ENCODE data around the gene OBSCN. TPM values are rescaled to one million over a fixed set of nuclear protein-coding genes. Genes with fewer than 3 reads are reported as not detected.

Gene OBSCN
- total and polyA plus RNA-seq, 7 experiments from 2014 or later = 1.3 to 132 (median 76.4) TPM

DNA sequence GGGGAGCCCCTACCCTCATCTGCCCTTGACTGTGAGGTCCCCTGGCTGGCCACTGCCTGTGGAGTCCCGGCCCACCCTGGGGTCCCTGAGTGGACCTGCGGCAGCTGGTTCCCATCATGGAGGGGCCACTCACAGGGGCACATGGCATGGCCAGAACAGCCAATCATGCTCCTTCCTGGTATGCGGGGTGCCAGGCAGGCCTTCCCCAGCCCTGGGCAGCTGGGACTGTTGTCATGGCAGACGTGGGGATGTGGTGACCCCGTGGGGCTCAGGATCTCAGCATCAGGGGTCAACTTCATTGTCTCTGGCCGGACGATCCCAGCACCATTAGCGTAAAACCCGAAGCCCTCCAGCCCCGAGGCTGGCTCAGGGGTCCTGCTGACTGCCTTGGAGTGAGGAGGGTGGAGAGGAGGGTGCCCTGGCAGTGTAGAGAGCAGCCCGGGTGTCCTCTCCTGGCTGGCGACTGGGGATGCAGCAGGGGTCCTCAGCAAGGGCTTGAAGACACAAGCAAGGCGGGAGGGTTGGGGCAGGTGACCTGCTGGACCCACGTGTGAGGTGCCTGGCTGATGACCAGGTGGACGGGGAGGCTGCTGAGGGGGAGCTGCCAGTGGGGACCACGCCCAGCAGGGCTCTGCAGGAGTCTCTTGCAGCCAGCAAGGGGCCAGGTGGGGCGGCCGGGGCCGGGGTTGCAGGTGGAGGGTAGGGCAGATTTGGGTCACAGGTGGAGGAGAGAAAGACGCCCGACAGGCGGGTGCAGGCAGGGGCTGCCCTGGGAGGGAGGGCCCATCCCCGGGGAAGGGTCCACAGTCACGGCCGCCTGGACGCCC, 153.7 kb downstream of the OBSCN start:
- H3K4me3 Mint-ChIP-seq = no peak overlapping the region
- no peaks in the 10 kb centered on the region for H3K9me3 Mint-ChIP-seq
- ATAC-seq = no peak
- DNase-seq = no peak
- ChIA-PET POLR2A (no interaction called here), CTCF (no interaction called here)
- Histone ChIP-seq H3K4me1 (ENCODE audit: control insufficient read depth in 2 of 2, insufficient read depth in 2 of 2, low read length in 2 of 2) (no peaks in the 10 kb centered on the region), H3K4me3 (ENCODE audit: low read length) (no peak overlapping the region), H3K36me3 (ENCODE audit: control insufficient read depth in 2 of 3, insufficient read depth in 3 of 3, low read length in 3 of 3) (peaks cover 0 to 7% (median 0%) of the 10 kb centered on the region in 3 experiments), H3K9me3 (ENCODE audit: control insufficient read depth in 2 of 3, low read length in 3 of 3) (no peaks in the 10 kb centered on the region), H3K27me3 (ENCODE audit: control insufficient read depth in 2 of 2, insufficient read depth in 2 of 2, low read length in 2 of 2) (no peaks in the 10 kb centered on the region), H3K27ac (ENCODE audit: low read depth, low read length) (no peak overlapping the region)
- H3K27me3 Mint-ChIP-seq = no peaks in the 10 kb centered on the region
- no peak overlapping the region for H3K27ac Mint-ChIP-seq
- peaks cover 0 to 1% (median 0%) of the 10 kb centered on the region in 7 donors for H3K4me1 Mint-ChIP-seq
- no peaks in the 10 kb centered on the region for H3K36me3 Mint-ChIP-seq
- intact Hi-C loops (cut with micrococcal nuclease) = no loop called here

DNA sequence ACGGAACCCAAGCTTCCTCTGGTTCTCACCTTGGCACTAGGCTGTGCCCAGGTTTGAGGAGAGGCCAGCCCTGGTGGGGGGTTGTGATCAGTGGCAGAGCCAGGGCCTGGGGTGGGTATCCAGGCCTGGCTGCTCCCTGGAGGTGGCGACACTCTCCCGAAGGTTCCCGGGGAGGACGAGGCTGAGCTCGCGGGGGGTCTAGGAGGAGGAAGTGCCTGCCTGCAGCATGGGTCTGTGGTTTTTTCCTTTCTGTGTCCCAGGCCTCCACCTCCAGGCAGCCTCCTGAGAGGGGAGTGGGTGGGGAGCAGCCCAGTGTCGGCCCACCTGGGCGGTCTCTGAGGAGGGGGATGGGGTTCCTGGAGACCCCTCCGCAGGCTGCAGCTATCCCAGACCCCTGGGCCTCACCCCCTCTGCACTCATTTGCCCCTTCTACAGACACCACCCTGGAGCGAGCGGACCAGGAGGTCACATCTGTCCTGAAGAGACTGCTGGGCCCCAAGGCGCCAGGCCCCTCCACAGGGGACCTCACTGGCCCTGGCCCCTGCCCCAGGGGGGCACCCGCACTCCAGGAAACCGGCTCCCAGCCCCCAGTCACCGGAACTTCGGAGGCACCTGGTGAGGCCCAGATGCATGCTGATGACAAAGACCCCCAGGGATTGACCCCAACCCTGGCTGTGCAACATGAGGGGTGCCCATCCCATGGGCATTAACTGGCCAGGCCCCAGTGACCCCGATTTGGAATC, 154.5 kb downstream of the OBSCN start:
- no peaks in the 10 kb centered on the region for H3K36me3 Mint-ChIP-seq
- H3K4me3 ChIP-seq (ENCODE audit: low read length) = no peak overlapping the region
- no peak overlapping the region for H3K27ac ChIP-seq (ENCODE audit: low read depth, low read length)
- peaks cover 0 to 1% (median 0%) of the 10 kb centered on the region in 7 donors for H3K4me1 Mint-ChIP-seq
- no peak overlapping the region for H3K27ac Mint-ChIP-seq
- H3K27me3 ChIP-seq (ENCODE audit: control insufficient read depth in 2 of 2, insufficient read depth in 2 of 2, low read length in 2 of 2) = no peaks in the 10 kb centered on the region
- no peaks in the 10 kb centered on the region for H3K27me3 Mint-ChIP-seq
- H3K9me3 ChIP-seq (ENCODE audit: control insufficient read depth in 2 of 3, low read length in 3 of 3) = no peaks in the 10 kb centered on the region
- POLR2A ChIA-PET = no interaction called here
- intact Hi-C loops (cut with micrococcal nuclease) = no loop called here
- H3K4me3 Mint-ChIP-seq = no peak overlapping the region
- no peaks in the 10 kb centered on the region for H3K9me3 Mint-ChIP-seq
- peaks cover 0 to 7% (median 0%) of the 10 kb centered on the region in 3 experiments for H3K36me3 ChIP-seq (ENCODE audit: control insufficient read depth in 2 of 3, insufficient read depth in 3 of 3, low read length in 3 of 3)
- CTCF ChIA-PET = no interaction called here
- no peaks in the 10 kb centered on the region for H3K4me1 ChIP-seq (ENCODE audit: control insufficient read depth in 2 of 2, insufficient read depth in 2 of 2, low read length in 2 of 2)
- ATAC-seq (no peak), DNase-seq (no peak)

DNA sequence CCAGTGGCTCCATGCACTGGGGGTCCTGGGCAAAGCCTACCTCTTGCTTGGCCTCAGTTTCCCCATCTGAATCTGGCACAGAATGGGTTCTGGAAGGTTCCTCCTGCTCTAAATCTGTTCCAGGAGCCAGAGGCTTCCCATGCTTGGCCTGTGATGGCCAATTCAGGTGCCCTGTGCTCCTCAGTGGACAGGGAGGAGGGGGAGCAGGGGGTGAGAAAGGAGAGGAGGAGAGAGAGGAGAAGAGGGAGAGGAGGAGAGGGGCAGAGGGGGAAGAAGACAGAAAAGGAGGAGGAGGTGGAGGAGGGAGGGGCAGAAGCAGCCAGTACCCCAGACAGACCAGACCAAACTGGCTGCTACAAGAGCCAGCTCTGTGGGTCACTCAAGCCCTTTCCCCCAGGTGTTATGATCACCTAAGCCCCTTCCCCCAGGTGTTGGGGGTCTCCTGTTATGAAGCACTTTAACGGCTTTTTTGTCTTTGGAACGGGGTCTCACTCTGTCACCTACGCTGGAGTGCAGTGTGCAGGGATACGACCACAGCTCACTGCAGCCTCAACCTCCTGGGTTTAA, 155.1 kb downstream of the OBSCN start:
- Mint-ChIP-seq H3K27me3 (no peaks in the 10 kb centered on the region), H3K36me3 (no peaks in the 10 kb centered on the region), H3K9me3 (no peaks in the 10 kb centered on the region), H3K27ac (no peak overlapping the region), H3K4me3 (no peak overlapping the region), H3K4me1 (peaks cover 0 to 1% (median 0%) of the 10 kb centered on the region in 7 donors)
- Histone ChIP-seq H3K27me3 (ENCODE audit: control insufficient read depth in 2 of 2, insufficient read depth in 2 of 2, low read length in 2 of 2) (no peaks in the 10 kb centered on the region), H3K4me3 (ENCODE audit: low read length) (no peak overlapping the region), H3K4me1 (ENCODE audit: control insufficient read depth in 2 of 2, insufficient read depth in 2 of 2, low read length in 2 of 2) (no peaks in the 10 kb centered on the region), H3K9me3 (ENCODE audit: control insufficient read depth in 2 of 3, low read length in 3 of 3) (no peaks in the 10 kb centered on the region), H3K27ac (ENCODE audit: low read depth, low read length) (no peak overlapping the region), H3K36me3 (ENCODE audit: control insufficient read depth in 2 of 3, insufficient read depth in 3 of 3, low read length in 3 of 3) (peaks cover 0 to 7% (median 0%) of the 10 kb centered on the region in 3 experiments)
- no peak for DNase-seq
- CTCF ChIA-PET = no interaction called here
- POLR2A ChIA-PET = no interaction called here
- ATAC-seq = no peak
- intact Hi-C loops (cut with micrococcal nuclease) = no loop called here

DNA sequence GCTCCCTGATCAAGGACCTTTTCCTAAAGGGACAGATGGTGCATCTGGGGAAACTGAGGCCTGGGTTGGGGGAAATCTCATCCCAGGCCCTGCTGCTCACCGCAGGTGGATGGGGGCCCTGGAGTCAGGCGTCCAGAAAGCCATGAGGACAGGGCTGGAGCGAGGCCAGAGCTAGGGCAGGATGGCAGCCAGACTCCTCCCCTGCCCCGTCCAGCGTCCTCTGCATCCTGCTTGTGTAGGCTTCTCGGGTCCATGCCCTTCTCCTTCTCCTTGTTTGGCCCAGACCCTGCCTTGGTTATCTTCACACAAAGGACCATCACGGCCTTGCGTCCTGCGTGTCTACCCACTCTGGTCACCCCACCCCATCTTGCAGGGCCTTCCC, 155.8 kb downstream of the OBSCN start:
- no peak for ATAC-seq
- Mint-ChIP-seq H3K36me3 (no peaks in the 10 kb centered on the region), H3K27me3 (no peaks in the 10 kb centered on the region), H3K4me1 (peaks cover 0 to 2% (median 0%) of the 10 kb centered on the region in 7 donors), H3K4me3 (no peak overlapping the region), H3K9me3 (no peaks in the 10 kb centered on the region), H3K27ac (no peak overlapping the region)
- no peak for DNase-seq
- Histone ChIP-seq H3K27me3 (ENCODE audit: control insufficient read depth in 2 of 2, insufficient read depth in 2 of 2, low read length in 2 of 2) (no peaks in the 10 kb centered on the region), H3K27ac (ENCODE audit: low read depth, low read length) (no peak overlapping the region), H3K4me3 (ENCODE audit: low read length) (no peak overlapping the region), H3K9me3 (ENCODE audit: control insufficient read depth in 2 of 3, low read length in 3 of 3) (no peaks in the 10 kb centered on the region), H3K36me3 (ENCODE audit: control insufficient read depth in 2 of 3, insufficient read depth in 3 of 3, low read length in 3 of 3) (peaks cover 0 to 7% (median 0%) of the 10 kb centered on the region in 3 experiments), H3K4me1 (ENCODE audit: control insufficient read depth in 2 of 2, insufficient read depth in 2 of 2, low read length in 2 of 2) (no peaks in the 10 kb centered on the region)
- intact Hi-C loops (cut with micrococcal nuclease) = no loop called here
- ChIA-PET POLR2A (no interaction called here), CTCF (no interaction called here)

DNA sequence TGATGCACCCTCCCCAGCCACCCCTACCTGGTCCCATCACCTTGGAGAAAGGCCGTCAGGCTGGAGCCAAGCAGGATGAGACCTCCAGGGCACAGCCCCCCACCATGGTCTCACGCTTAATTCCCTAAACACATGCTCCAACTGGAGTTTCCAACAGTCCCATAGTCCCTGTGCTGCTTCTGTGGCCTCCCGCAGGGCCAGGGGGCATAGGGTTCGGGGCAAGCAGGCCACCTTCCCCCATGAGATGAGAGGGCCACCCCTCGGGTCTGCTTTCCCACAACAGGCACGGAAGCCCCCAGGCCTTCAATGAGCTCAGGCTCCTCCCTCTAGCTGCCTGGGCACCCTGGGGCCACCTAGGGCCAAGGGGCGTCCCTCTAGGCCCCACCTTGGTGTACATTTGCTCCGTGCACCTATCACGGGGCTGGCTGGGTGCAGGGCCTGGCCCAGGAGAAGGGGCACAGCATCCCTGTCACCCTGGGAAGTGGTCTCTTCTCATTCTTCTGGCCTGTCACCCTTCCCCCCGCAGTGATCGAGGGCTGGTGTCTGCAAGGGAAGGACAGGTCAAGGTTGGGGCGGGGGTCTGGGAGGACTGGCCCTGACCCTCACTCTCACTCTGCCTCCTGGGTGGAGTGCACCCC, 156.3 kb downstream of the OBSCN start:
- POLR2A ChIA-PET = no interaction called here
- CTCF ChIA-PET = no interaction called here
- Histone ChIP-seq H3K27ac (ENCODE audit: low read depth, low read length) (no peak overlapping the region), H3K4me1 (ENCODE audit: control insufficient read depth in 2 of 2, insufficient read depth in 2 of 2, low read length in 2 of 2) (no peaks in the 10 kb centered on the region), H3K4me3 (ENCODE audit: low read length) (no peak overlapping the region), H3K9me3 (ENCODE audit: control insufficient read depth in 2 of 3, low read length in 3 of 3) (no peaks in the 10 kb centered on the region), H3K27me3 (ENCODE audit: control insufficient read depth in 2 of 2, insufficient read depth in 2 of 2, low read length in 2 of 2) (no peaks in the 10 kb centered on the region), H3K36me3 (ENCODE audit: control insufficient read depth in 2 of 3, insufficient read depth in 3 of 3, low read length in 3 of 3) (peaks cover 0 to 7% (median 0%) of the 10 kb centered on the region in 3 experiments)
- H3K9me3 Mint-ChIP-seq = no peaks in the 10 kb centered on the region
- H3K27me3 Mint-ChIP-seq = no peaks in the 10 kb centered on the region
- no peak overlapping the region for H3K27ac Mint-ChIP-seq
- no peak overlapping the region for H3K4me3 Mint-ChIP-seq
- no peak for DNase-seq
- no peak for ATAC-seq
- no peaks in the 10 kb centered on the region for H3K36me3 Mint-ChIP-seq
- intact Hi-C loops (cut with micrococcal nuclease) = no loop called here
- peaks cover 0 to 2% (median 0%) of the 10 kb centered on the region in 7 donors for H3K4me1 Mint-ChIP-seq

DNA sequence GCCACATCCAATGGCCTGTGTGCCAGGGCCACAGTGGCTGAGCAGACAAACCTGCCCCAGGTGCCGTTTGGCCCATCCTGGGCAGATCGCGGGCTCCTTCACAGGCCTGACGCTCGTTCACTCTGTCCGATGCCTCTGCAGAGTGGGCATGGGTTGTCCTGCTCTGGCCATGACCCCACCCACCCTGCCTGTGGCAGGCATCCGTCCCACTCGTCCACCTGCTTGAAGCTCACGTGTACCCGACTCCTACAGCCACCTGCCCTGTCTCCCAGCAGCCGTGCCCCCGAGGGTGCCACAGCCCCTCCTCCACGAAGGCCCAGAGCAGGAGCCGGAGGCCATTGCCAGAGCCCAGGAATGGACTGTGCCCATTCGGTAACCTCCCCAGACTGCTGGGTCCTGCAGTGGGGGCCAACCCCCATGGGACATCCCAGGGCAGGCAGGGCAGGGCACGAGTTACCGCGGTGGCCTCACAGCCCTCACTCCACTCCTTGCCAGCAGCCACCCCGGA, 156.9 kb downstream of the OBSCN start:
- DNase-seq (no peak), ATAC-seq (no peak)
- H3K9me3 Mint-ChIP-seq = no peaks in the 10 kb centered on the region
- H3K4me3 Mint-ChIP-seq = no peak overlapping the region
- H3K27me3 Mint-ChIP-seq = no peaks in the 10 kb centered on the region
- ChIA-PET POLR2A (no interaction called here), CTCF (no interaction called here)
- Histone ChIP-seq H3K4me1 (ENCODE audit: control insufficient read depth in 2 of 2, insufficient read depth in 2 of 2, low read length in 2 of 2) (no peaks in the 10 kb centered on the region), H3K4me3 (ENCODE audit: low read length) (no peak overlapping the region), H3K9me3 (ENCODE audit: control insufficient read depth in 2 of 3, low read length in 3 of 3) (no peaks in the 10 kb centered on the region), H3K27me3 (ENCODE audit: control insufficient read depth in 2 of 2, insufficient read depth in 2 of 2, low read length in 2 of 2) (no peaks in the 10 kb centered on the region), H3K36me3 (ENCODE audit: control insufficient read depth in 2 of 3, insufficient read depth in 3 of 3, low read length in 3 of 3) (peaks cover 0 to 7% (median 0%) of the 10 kb centered on the region in 3 experiments), H3K27ac (ENCODE audit: low read depth, low read length) (no peak overlapping the region)
- intact Hi-C loops (cut with micrococcal nuclease) = no loop called here
- H3K4me1 Mint-ChIP-seq = peaks cover 0 to 2% (median 0%) of the 10 kb centered on the region in 7 donors
- no peak overlapping the region for H3K27ac Mint-ChIP-seq
- no peaks in the 10 kb centered on the region for H3K36me3 Mint-ChIP-seq

All from naive thymus-derived CD4-positive, alpha-beta T cell (primary cell).